ENCODE results near the gene KPNB1.

KPNB1 gene

DNA sequence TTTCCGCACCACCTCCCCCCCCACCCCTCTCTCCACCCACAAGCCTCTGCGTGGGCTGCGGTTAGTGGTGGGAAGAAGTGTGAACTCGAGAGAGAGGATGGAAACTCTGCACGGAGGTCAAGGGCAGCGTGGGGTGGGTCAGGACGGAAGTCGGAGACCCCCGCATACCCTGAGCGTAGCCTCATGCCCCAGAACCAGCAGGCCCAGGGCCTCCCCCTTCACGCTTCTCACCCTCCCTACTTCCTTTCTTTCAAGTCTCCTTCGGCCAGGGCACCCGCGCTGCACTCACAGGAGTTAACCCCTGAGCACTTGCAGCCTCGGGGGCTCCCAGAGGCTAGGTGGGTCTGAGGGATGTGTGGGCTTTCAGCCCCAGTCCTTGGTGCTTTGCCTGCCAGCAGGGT lies 53.5 kb downstream of the KPNB1 start:
- Histone ChIP-seq H3K9ac (ENCODE audit: low read length) (no peak overlapping the region), H3K9me3 (ENCODE audit: control insufficient read depth, low read depth, low read length) (no peaks in the 10 kb centered on the region), H3K27ac (ENCODE audit: low read length) (no peak overlapping the region), H3K4me3 (ENCODE audit: low read length) (no peak overlapping the region), H3K4me1 (ENCODE audit: control insufficient read depth, low read depth, low read length) (no peaks in the 10 kb centered on the region), H3K27me3 (ENCODE audit: control insufficient read depth, insufficient read depth, low read length) (no peaks in the 10 kb centered on the region), H3K36me3 (ENCODE audit: control insufficient read depth, low read depth, low read length) (peaks cover 4% of the 10 kb centered on the region)

DNA sequence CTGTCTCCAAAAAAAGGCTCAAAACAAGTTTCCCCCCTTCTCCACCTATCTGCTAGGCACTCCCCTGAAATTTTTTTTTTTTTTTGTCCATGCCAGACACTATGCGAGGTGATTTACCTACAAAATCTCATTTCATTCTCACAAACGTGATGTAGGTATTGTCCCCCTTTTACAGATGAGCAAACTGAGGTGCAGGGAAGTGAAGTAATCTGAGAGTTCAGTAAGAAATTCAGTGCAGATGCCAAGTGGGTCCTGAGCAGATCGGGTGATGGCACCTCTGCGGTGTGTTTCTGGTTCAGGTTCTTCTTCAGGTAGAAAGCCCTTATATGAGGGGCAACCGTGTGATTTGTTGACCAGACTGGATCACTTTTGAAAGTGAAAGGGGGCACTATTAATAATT lies 54.0 kb downstream of the KPNB1 start:
- H3K9ac ChIP-seq (ENCODE audit: low read length): no peak overlapping the region
- H3K9me3 ChIP-seq (ENCODE audit: control insufficient read depth, low read depth, low read length): no peaks in the 10 kb centered on the region
- no peaks in the 10 kb centered on the region for H3K4me1 ChIP-seq (ENCODE audit: control insufficient read depth, low read depth, low read length)

DNA sequence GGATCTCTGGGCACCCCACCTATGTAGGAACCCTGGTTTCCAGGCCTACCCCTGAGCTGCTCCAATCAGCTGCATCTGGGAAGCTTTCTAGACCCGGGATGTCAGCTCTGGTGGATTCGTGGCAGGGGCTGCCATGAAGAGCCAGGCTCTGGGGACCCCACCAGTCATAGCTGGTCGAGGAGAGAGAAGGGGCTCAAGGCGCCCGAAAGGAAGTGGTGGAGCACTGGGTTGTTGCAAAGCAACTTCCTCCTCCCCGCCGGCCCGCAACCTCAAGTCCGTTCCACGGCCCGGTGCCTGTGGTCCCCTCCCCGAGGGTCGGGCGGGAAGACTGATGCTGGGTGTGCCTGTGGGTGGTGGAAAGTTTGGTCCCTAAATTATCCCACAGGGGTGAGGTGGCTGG lies 54.4 kb downstream of the KPNB1 start:
- Histone ChIP-seq H3K4me1 (ENCODE audit: control insufficient read depth, low read depth, low read length) (no peaks in the 10 kb centered on the region), H3K36me3 (ENCODE audit: control insufficient read depth, low read depth, low read length) (peaks cover 4% of the 10 kb centered on the region), H3K9me3 (ENCODE audit: control insufficient read depth, low read depth, low read length) (no peaks in the 10 kb centered on the region), H3K4me3 (ENCODE audit: low read length) (no peak overlapping the region), H3K27me3 (ENCODE audit: control insufficient read depth, insufficient read depth, low read length) (no peaks in the 10 kb centered on the region), H3K27ac (ENCODE audit: low read length) (no peak overlapping the region), H3K9ac (ENCODE audit: low read length) (no peak overlapping the region)

More for the DNA sequence above, 54.0 kb downstream of the KPNB1 start:
- Histone ChIP-seq H3K36me3 (ENCODE audit: control insufficient read depth, low read depth, low read length) (peaks cover 4% of the 10 kb centered on the region), H3K4me3 (ENCODE audit: low read length) (no peak overlapping the region), H3K27me3 (ENCODE audit: control insufficient read depth, insufficient read depth, low read length) (no peaks in the 10 kb centered on the region), H3K27ac (ENCODE audit: low read length) (no peak overlapping the region)

DNA sequence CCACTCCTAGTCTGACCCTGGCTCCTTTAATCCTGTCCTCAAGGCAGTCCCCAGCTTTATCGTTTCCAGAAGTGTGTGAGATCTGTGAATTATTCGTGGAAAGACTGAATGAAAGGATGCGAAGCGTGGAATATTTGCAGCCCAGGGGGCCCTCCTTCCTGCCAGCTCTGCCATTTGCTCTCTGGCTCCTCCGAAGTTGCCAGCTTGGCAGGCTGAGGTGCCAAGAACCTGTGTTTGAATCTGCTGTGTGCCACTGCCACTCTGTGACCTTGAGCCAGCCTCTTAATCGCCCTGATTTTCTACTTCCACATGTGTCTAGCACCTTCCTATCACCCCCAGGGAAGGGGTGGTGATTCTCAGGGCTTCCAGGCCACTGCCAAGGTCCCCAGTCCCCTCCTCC lies 55.0 kb downstream of the KPNB1 start:
- no peak overlapping the region for H3K27ac ChIP-seq (ENCODE audit: low read length)
- H3K36me3 ChIP-seq (ENCODE audit: control insufficient read depth, low read depth, low read length): peaks cover 4% of the 10 kb centered on the region
- no peaks in the 10 kb centered on the region for H3K4me1 ChIP-seq (ENCODE audit: control insufficient read depth, low read depth, low read length)
- H3K27me3 ChIP-seq (ENCODE audit: control insufficient read depth, insufficient read depth, low read length): peaks cover 6% of the 10 kb centered on the region
- no peak overlapping the region for H3K9ac ChIP-seq (ENCODE audit: low read length)
- H3K9me3 ChIP-seq (ENCODE audit: control insufficient read depth, low read depth, low read length): no peaks in the 10 kb centered on the region
- no peak overlapping the region for H3K4me3 ChIP-seq (ENCODE audit: low read length)

DNA sequence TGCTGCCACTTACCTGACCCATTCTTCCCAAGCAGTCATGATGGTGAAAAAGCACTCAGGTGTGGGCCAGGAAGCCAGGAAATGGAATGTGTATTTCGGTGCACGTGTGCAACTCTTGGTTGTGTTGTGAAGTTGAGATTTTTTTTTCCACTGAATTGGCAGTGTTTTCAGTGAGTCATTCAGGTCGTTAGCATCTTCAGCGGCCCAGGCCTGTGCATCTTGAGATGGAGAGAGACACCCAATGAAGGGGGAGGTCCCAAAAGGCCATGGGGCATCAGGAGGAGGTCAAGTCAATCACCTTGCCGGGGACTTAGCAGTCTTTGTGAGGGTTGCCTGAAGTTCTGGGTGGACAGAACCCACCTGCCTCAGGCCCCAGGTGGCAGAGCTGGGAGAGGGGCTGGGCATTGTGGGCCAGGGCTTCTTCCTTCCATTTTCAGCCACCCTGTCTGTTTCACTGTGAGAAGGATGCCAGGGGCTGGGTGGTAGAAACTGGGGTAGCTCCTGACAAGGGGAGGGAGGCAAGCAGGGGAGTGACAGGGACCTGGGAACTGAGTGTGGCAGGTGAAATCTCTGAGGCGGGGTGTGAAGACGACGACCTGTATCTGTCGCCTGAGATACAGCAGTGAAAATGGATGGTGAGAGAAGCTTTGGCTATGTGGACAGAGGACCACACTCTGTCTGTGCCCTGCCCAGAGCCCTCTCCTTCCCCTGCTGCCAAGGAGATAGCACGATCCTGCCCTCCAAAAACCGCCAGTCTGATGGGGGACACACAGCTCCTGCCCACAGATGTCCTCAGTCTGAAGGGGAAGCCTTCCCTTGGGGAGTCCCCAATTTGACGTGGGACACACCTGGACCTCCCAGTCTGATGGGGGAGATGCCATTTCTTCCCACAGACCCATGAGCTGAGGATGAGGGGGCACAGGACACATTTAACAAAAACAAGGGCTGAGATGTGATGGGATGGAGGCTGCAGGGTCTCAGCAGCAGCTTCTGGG lies 56.1 kb downstream of the KPNB1 start:
- Histone ChIP-seq H3K4me3 (ENCODE audit: low read length) (no peak overlapping the region), H3K36me3 (ENCODE audit: control insufficient read depth, low read depth, low read length) (peaks cover 4% of the 10 kb centered on the region), H3K9ac (ENCODE audit: low read length) (no peak overlapping the region), H3K27me3 (ENCODE audit: control insufficient read depth, insufficient read depth, low read length) (peaks cover 6% of the 10 kb centered on the region), H3K9me3 (ENCODE audit: control insufficient read depth, low read depth, low read length) (no peaks in the 10 kb centered on the region), H3K4me1 (ENCODE audit: control insufficient read depth, low read depth, low read length) (no peaks in the 10 kb centered on the region), H3K27ac (ENCODE audit: low read length) (no peak overlapping the region)

DNA sequence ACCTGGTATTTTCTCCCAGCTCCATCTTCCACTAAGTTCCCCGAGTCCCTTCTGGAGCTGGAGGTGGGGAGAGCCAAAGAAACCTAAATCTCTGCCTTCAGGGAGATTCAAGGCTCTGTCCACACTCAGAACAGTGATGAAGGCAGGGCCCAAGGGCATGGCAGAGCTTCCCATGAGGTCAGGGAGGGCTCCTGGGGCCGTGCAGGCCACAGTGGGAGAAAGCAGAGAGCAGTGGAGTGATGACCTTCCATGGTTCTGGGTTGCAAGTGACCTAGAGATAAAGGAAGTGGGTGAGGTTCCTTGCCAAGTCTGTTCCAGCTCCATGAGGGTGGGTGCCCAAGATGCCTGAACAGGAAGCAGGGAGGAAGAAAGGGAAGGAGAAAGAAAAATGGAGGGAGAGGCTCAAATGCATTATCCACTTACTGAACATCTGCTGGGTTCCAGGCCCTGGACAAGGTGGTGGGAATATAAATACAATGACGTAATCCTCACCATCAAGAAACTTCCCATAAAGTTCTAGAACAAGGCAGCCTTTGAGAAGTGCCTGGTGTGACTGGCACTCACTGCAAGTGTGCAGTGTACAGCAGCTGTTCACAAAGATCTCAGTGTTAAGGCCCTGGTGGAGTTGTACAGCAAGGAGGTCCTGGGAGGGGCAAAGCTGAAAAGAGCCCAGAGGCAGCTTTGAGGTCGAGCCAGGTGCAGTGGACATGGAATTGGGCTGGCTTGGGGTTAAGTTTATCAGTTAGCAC lies 57.5 kb downstream of the KPNB1 start:
- H3K9ac ChIP-seq (ENCODE audit: low read length): no peak overlapping the region
- H3K27ac ChIP-seq (ENCODE audit: low read length): no peak overlapping the region
- no peak overlapping the region for H3K4me3 ChIP-seq (ENCODE audit: low read length)
- no peaks in the 10 kb centered on the region for H3K36me3 ChIP-seq (ENCODE audit: control insufficient read depth, low read depth, low read length)
- H3K4me1 ChIP-seq (ENCODE audit: control insufficient read depth, low read depth, low read length): no peaks in the 10 kb centered on the region
- H3K27me3 ChIP-seq (ENCODE audit: control insufficient read depth, insufficient read depth, low read length): peaks cover 6% of the 10 kb centered on the region
- no peaks in the 10 kb centered on the region for H3K9me3 ChIP-seq (ENCODE audit: control insufficient read depth, low read depth, low read length)

DNA sequence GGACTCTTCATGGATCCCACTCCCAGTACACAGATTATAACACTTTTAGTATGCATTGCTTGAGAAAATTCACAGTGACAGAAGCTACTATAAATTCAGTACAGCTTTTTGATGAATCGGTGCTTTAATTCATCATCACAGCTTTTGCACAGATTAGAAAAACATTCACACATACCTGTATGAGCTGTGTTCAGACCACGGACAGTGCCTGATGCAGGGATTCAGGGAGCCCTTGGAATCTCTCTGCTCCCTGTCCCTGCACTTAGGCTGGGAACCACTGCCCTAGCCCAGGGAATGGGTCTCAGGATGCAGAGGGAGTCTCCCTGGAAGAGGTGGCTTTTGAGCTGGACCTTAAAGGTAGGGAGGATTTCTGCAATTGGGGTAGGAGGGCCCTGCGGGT lies 58.2 kb downstream of the KPNB1 start:
- Histone ChIP-seq H3K9ac (ENCODE audit: low read length) (no peak overlapping the region), H3K36me3 (ENCODE audit: control insufficient read depth, low read depth, low read length) (no peaks in the 10 kb centered on the region), H3K4me1 (ENCODE audit: control insufficient read depth, low read depth, low read length) (no peaks in the 10 kb centered on the region), H3K4me3 (ENCODE audit: low read length) (no peak overlapping the region), H3K27me3 (ENCODE audit: control insufficient read depth, insufficient read depth, low read length) (peaks cover 6% of the 10 kb centered on the region), H3K9me3 (ENCODE audit: control insufficient read depth, low read depth, low read length) (no peaks in the 10 kb centered on the region), H3K27ac (ENCODE audit: low read length) (no peak overlapping the region)

DNA sequence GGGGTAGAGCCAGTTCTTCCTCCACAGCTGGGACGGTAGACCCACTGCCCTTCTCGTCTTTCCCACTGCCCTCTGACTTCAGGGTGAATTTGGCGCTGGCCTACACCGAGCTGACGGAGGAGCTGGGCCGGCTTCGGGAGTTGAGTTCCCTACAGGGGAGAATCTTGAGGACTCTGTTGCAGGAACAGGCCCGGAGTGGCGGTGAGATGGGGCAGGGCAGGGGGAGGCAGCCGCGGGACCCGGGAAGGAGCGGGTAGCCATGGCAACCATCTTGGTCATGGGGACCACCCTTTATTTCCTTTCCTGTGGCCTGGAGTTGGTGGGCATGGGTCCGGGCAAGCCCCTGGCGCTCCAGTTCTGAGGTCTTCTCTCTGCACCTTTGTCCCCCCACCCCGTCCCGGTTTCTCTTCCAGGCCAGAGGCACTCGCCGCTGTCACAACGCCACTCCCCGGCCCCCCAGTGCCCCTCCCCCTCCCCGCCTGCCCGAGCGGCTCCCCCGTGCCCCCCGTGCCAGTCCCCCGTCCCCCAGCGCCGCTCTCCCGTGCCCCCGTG lies 58.7 kb downstream of the KPNB1 start:
- Histone ChIP-seq H3K4me3 (ENCODE audit: low read length) (no peak overlapping the region), H3K9me3 (ENCODE audit: control insufficient read depth, low read depth, low read length) (no peaks in the 10 kb centered on the region), H3K27ac (ENCODE audit: low read length) (no peak overlapping the region), H3K27me3 (ENCODE audit: control insufficient read depth, insufficient read depth, low read length) (peaks cover 6% of the 10 kb centered on the region), H3K36me3 (ENCODE audit: control insufficient read depth, low read depth, low read length) (no peaks in the 10 kb centered on the region), H3K9ac (ENCODE audit: low read length) (no peak overlapping the region), H3K4me1 (ENCODE audit: control insufficient read depth, low read depth, low read length) (no peaks in the 10 kb centered on the region)

DNA sequence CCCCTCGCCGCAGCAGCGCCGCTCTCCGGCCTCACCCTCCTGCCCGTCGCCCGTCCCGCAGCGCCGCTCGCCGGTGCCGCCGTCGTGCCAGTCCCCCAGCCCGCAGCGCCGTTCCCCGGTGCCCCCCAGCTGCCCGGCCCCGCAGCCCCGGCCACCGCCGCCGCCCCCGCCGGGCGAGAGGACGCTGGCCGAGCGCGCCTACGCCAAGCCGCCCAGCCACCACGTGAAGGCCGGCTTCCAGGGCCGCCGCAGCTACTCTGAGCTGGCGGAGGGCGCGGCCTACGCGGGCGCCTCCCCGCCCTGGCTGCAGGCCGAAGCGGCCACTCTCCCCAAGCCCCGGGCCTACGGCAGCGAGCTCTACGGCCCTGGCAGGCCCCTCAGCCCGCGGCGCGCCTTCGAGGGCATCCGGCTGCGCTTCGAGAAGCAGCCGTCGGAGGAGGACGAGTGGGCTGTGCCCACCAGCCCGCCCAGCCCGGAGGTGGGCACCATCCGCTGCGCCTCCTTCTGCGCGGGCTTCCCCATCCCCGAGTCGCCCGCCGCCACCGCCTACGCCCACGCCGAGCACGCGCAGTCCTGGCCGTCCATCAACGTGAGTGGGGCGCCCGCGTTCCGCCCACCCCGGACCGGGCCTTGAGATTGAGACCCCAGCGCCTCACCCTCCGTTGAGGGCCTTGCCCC lies 59.3 kb downstream of the KPNB1 start:
- H3K9ac ChIP-seq (ENCODE audit: low read length): no peak overlapping the region
- peaks cover 6% of the 10 kb centered on the region for H3K27me3 ChIP-seq (ENCODE audit: control insufficient read depth, insufficient read depth, low read length)
- no peaks in the 10 kb centered on the region for H3K9me3 ChIP-seq (ENCODE audit: control insufficient read depth, low read depth, low read length)
- H3K27ac ChIP-seq (ENCODE audit: low read length): no peak overlapping the region
- H3K4me3 ChIP-seq (ENCODE audit: low read length): no peak overlapping the region
- no peaks in the 10 kb centered on the region for H3K36me3 ChIP-seq (ENCODE audit: control insufficient read depth, low read depth, low read length)
- no peaks in the 10 kb centered on the region for H3K4me1 ChIP-seq (ENCODE audit: control insufficient read depth, low read depth, low read length)

DNA sequence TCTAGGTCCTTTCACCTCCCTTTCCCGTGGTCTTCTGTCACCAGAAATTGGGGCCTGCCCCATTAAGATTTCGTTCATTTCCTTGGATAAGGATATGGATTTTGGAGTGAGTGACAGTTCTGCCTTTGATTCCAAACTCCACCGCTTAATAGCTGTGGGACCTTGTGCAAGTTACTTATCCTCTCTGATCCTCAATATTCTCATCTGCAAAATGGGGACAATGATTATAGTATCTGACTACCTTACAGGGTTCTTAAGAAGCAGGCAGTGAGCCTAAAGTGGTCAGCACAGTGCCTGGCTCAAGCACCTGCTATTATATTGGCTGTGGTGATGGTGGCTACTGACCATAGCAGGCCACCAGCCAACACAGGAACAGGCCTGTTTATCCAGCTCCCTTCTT lies 59.9 kb downstream of the KPNB1 start:
- H3K4me1 ChIP-seq (ENCODE audit: control insufficient read depth, low read depth, low read length): peaks cover 3% of the 10 kb centered on the region
- no peak overlapping the region for H3K4me3 ChIP-seq (ENCODE audit: low read length)
- no peaks in the 10 kb centered on the region for H3K36me3 ChIP-seq (ENCODE audit: control insufficient read depth, low read depth, low read length)
- H3K9ac ChIP-seq (ENCODE audit: low read length): no peak overlapping the region
- H3K9me3 ChIP-seq (ENCODE audit: control insufficient read depth, low read depth, low read length): no peaks in the 10 kb centered on the region
- peaks cover 6% of the 10 kb centered on the region for H3K27me3 ChIP-seq (ENCODE audit: control insufficient read depth, insufficient read depth, low read length)
- no peak overlapping the region for H3K27ac ChIP-seq (ENCODE audit: low read length)
